HG03175 (cell line): Measurements from ENCODE around the gene SLC12A9.

Source experiments
- ATAC-seq: cut with Tn5 transposase; IDR thresholded peaks from one replicate; pipeline ENCODE4 v1.9.1; 2021; ENCODE audit warnings: mild to moderate bottlenecking, moderate library complexity; ENCODE audit not compliant: unreplicated experiment

The SLC12A9 gene

DNA sequence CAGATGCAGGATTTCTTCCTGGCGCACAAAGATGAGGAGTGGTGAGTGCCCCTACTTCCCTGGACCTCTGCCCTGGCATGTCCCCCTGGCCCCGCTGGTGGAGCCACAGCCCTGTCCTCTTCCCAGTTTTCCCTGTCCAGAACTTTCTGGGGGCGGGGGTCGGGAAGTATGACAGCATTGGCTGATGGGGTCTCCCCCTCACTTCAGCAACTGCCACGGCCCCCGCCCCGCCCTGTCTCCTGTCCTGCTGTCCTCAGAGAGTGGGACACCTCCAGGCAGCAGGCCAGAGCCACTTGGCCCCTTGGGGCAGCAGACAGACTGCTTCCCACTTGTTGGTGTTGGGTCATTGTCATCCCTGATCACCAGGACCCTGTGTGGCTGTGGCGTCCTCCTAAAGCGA lies 29.7 kb downstream of the SLC12A9 start:
- ATAC-seq, result no peak

DNA sequence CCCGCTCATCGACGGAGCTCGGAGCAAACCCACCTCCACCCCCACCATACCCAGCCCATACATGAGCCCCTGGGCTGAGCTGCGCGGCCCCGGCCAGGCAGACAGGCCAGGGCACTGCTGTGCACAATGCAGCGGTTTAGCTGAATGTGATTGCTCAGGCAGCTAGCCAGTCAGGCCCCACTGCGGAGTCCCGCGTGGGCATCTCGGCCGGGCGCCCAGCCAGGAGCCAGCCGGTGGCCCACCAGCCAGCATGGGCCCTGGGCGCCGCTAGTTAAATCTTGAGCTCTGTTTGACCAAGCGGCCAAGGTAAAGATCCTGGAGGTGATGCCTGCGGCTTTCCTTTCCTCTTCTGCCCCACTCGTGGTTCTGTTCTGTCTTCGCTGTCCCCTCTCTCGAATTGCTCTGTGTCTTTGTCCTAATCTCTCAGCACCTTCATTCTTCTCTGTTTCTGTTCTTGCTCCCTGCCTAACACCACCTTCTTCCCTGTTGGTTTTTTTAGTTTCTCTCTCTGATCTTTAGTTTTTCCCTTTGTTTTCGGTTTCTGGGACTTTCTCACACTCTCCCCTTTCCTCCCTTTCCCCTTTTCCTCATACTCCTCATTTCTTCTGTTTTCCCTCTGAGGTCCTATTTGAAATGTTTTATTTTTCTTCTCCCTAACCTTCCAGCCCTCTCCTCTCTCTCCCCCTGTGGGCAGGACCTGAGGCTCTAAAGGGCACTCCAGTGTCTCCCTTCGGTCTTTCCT lies 30.4 kb downstream of the SLC12A9 start:
- ATAC-seq, result no peak

DNA sequence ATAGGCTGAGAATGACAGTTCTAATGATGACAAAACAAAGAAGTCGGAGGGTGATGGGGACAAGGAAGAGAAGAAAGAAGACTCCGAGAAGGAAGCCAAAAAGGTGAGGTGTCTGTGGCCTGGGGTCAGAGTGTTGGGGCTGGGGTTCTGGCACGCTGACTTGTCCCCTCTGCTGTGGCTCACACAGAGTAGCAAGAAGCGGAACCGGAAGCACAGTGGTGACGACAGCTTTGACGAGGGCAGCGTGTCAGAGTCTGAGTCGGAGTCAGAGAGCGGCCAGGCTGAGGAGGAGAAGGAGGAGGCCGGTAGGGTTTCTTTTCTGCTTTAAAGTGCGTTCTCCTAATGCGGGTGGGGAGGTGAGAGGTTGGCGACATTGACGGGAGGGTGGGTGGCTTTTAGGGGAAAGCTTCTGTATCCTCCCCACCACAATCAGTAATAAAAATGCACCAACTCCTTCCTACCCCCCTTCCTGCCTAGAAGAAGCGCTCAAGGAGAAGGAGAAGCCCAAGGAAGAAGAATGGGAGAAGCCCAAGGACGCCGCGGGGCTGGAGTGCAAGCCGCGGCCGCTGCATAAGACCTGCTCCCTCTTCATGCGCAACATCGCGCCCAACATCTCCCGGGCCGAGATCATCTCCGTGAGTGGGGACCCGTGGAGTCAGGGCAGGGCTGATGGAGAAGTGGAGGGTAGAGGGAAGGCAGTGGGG lies 32.4 kb downstream of the SLC12A9 start:
- ATAC-seq, result no peak

DNA sequence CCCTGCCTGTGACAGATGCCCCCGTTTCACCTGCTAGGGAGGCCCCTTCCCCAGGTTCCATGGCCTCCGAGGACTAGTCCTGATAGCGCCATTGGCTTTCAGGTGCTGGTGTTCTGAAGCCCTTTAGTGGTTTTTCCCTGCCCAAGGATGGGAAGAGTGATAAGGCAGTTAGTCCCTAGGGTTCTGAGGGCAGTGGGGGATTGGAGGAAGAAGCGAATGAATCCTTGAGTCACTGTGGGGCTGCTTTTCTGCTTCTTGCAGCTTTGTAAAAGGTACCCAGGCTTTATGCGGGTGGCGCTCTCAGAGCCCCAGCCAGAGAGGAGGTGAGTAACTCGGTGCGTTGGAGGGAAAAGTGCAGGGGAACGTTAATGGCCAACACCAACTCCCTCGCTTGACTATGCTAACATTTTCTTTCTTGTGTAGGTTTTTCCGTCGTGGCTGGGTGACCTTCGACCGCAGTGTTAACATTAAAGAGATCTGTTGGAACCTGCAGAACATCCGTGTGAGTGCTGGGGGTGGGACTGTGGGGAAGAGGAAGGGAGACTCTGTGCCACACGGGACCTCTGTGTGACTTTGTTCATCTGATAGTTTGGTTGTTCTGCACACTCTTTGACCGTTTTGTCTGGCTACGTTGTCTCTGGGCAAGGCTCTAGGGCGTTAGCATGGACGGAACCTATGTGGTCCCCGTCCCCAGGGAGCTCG lies 33.1 kb downstream of the SLC12A9 start:
- ATAC-seq, result no peak

DNA sequence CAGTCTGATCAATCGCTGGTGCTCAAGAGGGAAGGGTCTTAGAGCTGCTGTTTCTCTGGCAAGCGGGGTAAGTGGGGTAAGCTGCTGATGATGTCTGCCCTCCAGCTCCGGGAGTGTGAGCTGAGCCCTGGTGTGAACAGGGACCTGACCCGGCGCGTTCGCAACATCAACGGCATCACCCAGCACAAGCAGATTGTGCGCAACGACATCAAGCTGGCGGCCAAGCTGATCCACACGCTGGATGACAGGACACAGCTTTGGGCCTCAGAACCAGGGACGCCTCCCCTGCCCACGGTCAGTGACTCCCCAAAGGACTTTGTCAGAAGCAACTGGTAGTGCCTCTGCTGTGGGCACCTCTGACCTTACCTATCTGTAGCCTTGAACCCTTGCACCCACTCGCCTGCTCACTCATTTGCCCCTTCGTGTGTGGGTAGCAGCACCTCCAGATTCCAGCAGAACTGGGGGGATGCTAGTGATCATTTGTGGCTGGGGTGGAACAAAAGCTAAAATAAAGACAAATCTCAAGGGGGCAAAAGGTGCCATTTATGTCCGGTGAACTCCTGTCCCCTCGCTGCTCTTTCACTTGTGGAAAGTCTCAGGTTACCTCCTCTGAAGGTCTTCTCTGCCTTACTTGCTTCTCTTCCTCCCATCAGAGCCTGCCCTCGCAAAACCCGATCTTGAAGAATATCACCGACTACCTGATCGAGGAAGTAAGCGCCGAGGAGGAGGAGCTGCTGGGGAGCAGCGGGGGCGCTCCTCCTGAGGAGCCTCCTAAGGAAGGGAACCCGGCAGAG lies 33.8 kb downstream of the SLC12A9 start:
- no peak for ATAC-seq

DNA sequence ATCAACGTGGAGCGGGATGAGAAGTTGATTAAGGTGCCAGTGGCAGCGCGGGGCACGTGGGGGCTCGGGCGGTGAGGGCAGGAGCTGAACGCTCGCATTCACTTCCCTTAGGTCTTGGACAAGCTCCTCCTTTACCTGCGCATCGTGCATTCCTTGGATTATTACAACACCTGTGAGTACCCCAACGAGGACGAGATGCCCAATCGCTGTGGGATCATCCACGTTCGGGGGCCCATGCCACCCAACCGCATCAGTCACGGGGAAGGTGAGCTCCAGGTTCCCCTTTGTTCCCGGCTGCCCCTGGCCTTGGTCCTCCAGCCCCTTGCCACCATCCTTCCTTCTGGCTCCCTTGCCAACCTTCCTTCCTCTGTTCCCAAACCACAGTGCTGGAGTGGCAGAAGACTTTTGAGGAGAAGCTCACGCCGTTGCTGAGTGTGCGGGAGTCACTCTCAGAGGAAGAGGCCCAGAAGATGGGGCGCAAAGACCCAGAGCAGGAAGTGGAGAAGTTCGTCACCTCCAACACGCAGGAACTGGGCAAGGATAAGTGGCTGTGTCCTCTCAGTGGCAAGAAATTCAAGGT lies 34.5 kb downstream of the SLC12A9 start:
- no peak for ATAC-seq

DNA sequence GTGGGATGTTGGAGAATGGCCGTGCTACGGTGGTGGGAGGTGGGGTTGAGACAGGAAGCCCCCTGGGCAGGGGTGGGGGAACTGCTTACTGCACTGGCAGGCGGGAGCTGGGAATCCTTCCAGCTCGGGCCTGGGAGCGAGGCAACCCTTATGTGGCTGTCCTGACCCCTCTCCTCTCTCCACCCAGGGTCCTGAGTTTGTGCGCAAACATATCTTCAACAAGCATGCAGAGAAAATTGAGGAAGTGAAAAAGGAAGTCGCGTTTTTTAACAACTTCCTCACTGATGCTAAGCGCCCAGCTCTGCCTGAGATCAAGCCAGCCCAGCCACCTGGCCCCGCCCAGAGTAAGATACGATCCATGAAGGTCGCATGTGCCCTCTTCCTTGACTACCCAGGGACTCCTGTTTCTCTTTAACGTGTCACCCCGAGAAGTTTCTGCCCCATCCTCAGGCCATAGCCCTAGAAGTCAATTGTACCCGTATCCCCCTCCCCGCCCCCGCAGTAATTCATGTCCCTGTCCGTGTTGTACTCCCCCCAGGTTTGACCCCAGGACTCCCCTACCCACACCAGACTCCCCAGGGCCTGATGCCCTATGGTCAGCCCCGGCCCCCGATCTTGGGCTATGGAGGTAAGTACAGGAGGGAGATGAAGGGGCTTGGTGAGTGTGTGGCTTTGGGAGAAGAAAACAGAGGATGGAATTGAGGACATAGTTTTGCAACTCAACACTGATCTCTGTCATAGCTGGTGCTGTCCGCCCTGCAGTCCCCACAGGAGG lies 35.2 kb downstream of the SLC12A9 start:
- peak; percentile 52 for ATAC-seq

DNA sequence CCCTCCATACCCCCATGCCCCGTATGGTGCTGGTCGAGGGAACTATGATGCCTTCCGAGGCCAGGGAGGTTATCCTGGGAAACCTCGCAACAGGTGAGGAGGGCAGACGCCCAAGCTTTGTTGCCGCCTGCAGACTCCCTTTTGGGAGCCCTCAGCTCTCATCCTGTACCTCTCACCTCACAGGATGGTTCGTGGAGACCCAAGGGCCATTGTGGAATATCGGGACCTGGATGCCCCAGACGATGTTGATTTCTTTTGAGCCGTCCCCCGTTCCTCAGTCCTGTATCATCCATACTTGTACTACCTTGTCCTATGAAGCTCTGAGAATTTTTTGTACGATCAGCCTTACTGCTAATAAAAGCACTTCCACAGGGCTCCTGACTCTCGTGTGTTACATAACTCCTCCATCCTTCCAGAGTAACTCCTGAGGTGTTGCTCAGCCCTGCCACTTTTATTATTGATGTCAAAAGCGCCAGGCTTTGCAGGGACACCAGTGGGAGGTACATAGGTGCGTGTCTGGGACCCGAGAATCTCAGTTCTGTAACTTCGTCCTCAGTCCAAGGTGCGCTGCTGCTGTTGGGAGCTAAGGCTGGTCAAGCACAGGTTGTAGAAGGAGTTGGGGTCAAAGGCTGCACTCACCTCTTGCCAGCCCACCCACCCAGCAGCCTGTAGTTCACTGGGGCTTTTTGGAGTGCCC lies 35.9 kb downstream of the SLC12A9 start:
- ATAC-seq, result no peak

DNA sequence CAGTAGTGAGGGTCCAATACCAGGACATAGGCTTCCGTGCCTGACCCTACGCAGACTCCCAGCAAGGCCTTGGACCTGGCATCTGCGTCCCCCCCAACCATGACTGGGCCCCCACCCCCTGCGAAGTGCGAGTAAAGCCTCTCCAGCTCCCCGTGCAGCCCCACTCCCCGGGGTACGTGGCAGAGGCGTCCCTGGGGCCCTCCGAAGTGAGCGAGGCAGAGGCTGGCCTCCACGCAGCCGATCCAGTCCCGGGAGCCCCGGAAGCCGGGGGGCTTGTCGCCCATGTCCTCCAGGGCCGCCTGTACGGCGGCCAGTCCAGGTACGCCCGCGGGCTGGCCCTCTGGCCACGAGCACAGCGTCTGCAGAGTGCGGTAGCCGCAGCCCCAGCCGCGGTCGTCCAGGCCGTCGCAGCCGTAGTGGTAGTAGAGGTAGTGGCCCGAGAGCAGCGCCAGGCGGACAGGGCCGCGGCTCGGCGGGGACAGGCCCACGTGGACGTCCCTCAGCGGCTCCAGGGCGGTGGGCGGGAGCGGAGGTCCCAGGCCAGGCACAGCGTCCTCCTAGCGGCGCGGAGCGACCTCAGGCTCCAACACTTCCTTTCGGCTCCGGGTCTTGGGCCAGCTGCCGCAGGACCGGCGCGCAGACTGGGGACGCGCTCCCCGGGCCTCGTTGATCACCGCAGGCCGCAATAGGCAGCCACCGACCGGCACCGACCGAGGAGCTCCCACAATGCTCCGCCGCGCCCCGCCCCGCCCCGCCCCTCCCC lies 36.7 kb downstream of the SLC12A9 start, which contains the start of gene UFSP1:
Gene UFSP1, minus strand, starts transcription at position 728 of the 763 bp plus-strand sequence. Its CDS starts 444 bp downstream, at position 284.
- peak; percentile 23 for ATAC-seq

DNA sequence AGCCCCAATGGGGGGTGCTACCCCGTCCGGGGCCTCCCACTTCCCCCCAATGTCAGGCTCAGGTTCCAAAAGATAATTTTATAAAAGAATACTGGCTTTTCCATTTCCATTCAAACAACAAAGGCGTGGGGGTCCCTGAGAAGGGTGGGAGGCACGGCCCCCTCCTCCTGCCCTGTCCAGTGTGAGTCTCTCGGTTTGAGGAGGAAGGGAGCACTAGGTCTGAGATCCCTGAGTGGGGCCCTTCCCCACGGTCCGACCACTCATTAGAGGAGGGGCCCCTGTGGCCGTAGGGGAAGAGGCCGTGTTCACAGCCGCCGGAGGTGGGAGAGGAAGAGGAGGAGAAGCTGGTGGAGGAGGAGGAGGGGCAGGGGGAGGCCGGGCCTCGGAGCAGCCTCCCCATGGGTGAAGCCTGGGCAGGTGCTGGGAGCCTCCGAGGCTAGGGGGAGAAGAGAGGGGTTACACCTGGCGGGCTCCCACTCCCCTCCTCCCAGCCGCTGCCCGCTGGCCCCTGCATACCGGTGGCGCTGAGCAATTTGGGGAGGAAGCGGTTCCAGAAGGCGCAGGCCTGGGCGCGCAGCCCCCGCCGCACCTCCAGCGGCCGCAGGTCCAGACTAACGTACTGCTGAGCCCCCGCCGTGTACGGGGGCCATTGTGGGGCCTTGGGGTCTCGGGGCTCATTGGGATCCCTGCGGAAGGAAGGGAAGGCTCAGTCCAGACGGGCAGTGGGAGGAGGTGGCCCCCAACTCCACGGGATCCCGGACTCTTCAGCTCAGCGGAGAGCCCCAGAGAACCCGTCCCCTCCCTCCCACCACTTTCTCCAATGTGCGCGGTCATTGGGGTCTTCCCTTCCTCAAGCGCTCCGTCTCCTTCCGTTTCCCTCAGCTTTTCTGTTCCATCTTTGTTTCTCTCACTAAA lies 38.4 kb downstream of the SLC12A9 start:
- no peak for ATAC-seq

DNA sequence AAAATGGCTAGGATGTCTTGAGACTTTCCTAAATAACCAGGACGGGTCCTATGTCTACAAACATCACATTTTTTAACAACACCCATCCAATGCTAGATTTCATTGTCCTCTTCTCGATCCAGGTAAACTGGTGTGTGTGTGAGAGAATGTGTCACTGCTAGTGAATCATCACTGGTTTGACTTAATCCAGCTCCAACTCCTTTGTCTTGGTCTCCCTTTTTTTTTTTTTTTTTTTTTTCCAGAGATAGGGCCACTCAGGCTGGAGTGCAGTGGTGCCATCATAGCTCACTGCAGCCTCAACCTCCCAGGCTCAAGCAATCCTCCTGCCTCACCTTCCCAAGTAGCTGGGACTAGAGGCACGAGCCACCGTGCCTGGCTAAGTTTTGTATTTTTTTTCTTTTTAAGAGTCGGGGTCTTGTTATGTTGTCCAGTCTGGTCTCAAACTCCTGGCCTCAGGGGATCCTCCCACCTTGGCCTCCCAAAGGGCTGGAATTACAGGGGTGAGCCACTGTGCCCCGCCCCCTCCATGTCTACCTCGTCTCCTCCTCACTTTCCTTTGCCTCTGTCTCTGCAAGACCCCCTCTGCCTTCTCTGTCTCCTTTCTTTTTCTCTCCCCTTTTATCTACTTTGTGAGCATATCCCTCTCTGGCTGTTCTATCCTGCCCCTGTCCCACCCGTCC lies 39.2 kb downstream of the SLC12A9 start:
- no peak for ATAC-seq

DNA sequence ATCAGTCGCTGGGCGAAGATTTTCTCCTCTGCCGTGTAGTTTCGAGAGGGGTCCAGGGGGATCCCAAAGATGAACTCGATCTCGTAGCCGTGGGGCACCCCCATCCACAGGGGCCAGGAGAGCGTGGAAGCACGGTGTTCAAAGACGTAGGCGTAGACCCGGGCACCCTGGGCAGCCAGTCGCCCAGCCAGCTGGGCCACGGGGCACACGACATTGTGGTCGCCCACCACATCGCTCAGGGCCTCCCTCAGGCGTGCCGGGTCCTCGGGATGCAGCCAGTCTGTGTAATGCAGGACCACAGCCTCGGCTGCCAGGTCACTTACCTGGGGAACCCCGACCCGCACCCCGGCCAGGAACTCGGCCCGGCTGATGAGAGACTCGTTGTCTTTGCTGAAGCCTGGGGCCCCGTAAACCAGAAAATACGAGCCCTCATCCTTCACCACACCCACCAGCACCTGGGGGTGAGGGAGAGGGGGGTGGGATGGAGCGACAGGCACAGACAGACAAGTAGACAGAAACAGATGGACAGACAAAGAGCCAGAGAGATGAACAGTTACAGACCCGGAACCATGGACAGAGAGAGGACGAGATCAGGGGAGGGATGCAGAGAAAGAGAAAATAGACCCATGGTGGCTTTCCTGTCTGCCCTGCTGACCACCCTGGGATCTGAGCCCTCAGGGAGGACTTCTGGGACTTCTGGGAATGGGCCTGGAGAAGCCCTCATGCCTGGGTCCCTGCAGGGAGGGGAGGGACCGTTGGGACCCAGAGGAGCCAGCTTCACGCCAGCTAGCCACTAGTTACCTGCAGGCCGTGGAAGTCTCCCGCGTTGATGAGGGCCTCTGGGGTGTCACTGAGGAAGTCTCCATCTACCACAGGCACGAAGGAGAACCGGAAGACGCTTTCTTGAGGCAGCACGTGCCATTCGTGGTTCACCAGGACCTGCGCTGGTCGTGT lies 40.1 kb downstream of the SLC12A9 start:
- ATAC-seq, result no peak

DNA sequence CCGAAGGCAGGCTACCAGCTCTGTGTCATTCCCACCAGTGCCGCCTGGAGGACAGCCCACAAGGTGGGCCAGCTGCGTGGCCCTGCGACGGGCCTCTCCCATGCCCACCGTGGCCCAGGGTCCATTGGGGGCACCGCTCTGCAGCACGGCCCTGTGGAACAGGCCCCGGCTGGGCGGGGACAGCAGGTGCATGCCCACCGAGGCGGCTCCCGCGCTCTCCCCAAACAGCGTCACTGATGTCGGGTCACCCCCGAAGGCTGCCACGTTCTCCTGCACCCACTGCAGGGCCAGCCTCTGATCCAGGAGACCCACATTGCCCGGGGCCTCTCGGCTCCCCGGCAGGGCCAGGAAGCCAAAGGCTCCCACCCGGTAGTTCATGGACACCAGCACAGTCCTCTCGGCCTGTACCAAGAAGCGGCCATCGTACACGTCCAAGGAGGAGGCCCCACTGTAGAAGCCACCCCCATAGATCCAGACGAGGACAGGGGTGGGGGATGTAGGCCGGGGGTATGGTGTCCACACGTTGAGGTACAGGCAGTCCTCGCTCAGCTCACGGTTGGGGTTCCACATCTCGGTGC lies 40.9 kb downstream of the SLC12A9 start:
- ATAC-seq, result no peak

DNA sequence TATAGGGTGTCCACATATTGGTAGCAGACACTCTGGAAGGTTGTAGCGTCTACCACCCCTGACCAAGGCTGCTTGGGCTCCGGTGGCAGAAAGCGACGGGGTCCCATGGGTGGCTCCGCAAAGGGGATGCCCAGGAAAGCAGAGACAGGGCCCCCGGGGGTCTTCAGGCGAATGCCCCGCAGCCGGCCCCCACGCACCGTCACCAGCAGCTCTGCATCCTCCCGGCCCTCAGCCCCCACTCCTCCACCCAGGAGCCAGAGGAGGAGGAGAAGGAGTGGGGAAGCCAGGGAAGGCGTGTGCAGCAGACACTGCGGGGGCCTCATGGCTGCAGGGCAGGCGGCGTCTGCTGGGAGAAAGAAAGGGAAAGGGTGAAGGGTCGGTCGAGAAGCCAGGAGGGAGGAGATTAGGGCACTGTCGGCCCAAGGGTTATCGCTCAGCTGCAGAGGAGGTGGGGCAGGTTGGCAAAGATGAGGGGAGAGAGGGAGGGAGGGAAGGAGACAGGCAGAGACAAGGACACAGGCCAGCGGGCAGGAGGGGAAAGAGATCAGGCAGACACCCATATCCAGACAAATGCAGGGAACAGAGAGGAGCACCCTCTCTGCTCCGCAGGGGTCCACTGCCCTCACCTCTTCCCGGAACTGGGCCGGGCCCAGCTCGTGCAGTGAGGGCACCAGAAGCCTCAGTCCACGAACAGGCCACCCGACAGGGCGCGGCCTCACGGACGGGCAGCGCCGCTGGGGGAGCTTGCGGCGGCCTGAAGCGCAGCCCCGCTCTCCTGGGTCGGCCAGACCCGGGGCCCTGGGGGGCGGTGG lies 41.6 kb downstream of the SLC12A9 start:
- ATAC-seq, result no peak
